GM12801 (cell line): ENCODE results near the gene OOSP3.

Experiments used
- TF ChIP-seq, protein P1 (sequence below): IDR thresholded peaks from one replicate; pipeline ENCODE4 v1.5.1; 2011; ENCODE audit warnings: control low read depth; ENCODE audit not compliant: insufficient read length; ENCODE audit errors: extremely low read depth

The OOSP3 gene

DNA sequence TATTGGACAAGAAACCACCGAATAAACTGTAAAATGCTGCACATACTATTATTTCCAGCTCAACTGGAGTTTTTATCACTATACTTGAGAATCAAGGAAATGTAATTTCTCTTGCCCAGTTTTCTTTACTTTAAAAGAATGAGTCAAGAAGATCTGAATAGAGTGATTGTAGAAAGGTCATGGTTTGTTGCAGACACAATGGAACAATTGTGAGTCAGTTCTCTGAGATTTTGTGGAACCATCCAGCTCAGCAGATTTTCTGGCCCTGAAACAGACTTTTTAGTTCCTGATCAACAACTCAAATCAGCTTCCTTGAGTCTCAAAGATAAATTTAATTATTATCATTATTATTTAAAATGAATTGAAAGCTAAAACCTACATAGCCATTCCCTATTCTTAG is 13.6 kb upstream of the OOSP3 start:
- TF ChIP-seq, protein P1, sequence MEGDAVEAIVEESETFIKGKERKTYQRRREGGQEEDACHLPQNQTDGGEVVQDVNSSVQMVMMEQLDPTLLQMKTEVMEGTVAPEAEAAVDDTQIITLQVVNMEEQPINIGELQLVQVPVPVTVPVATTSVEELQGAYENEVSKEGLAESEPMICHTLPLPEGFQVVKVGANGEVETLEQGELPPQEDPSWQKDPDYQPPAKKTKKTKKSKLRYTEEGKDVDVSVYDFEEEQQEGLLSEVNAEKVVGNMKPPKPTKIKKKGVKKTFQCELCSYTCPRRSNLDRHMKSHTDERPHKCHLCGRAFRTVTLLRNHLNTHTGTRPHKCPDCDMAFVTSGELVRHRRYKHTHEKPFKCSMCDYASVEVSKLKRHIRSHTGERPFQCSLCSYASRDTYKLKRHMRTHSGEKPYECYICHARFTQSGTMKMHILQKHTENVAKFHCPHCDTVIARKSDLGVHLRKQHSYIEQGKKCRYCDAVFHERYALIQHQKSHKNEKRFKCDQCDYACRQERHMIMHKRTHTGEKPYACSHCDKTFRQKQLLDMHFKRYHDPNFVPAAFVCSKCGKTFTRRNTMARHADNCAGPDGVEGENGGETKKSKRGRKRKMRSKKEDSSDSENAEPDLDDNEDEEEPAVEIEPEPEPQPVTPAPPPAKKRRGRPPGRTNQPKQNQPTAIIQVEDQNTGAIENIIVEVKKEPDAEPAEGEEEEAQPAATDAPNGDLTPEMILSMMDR, result no peak

- TF ChIP-seq, protein P1, result no peak
Measured at GRCh38 chr11:59866397-59866796, 12.2 kb upstream of the OOSP3 start, which contains the start of gene TCN1. TSS of gene TCN1 (minus strand) at chr11:59866487. CDS start at chr11:59866470, 17 bp downstream.

DNA sequence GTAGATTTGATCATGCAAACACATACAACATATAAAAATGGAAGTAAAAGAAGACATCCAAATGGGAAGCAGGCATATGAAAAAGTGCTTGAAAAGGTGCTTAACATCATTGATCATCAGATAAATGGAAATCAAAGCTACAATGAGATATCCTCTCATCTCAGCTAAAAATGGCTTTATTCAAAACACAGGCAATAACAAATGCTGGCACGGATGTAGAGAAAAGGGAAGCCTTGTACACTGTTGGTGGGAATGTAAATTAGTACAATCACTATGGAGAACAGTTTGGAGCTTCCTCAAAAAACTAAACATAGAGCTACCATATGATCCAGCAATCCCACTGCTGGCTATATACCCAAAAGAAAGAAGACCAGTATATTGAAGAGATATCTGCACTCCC is 11.7 kb upstream of the OOSP3 start:
- TF ChIP-seq, protein P1, result no peak

GRCh38 chr11:59867946-59868345 is 10.6 kb upstream of the OOSP3 start:
- TF ChIP-seq, protein P1, result no peak

- TF ChIP-seq, protein P1, result no peak
Measured at GRCh38 chr11:59872076-59872475, 6.5 kb upstream of the OOSP3 start.

GRCh38 chr11:59875856-59876519 is 2.6 kb upstream of the OOSP3 start:
- TF ChIP-seq, protein P1, result no peak

- TF ChIP-seq, protein P1, result no peak
Measured at GRCh38 chr11:59877325-59877724, 1.3 kb upstream of the OOSP3 start.

- TF ChIP-seq, protein P1, result no peak
Measured at GRCh38 chr11:59877784-59878183, 798 bp upstream of the OOSP3 start.
